Measurements from ENCODE around the gene TMEM63A.
A peak's percentile ranks its signal among the peaks of the same experiment; 100 is the strongest.

The TMEM63A gene

GRCh38 chr1:225834417-225835329 lies 47.5 kb downstream of the TMEM63A start:
- no peak overlapping the region for H3K27ac Mint-ChIP-seq
- H3K36me3 Mint-ChIP-seq (ENCODE audit: insufficient read depth): no peaks in the 10 kb centered on the region
- no peaks in the 10 kb centered on the region for H3K9me3 Mint-ChIP-seq
- no peak for DNase-seq
- no peaks in the 10 kb centered on the region for H3K4me1 Mint-ChIP-seq (ENCODE audit: low read depth in 2 of 2)
- no peaks in the 10 kb centered on the region for H3K27me3 Mint-ChIP-seq
- no peak overlapping the region for H3K4me3 Mint-ChIP-seq
- ATAC-seq (replicated peaks): no peak

- Mint-ChIP-seq H3K27me3 (peaks cover 0 to 11% of the 10 kb centered on the region in 2 donors), H3K36me3 (ENCODE audit: insufficient read depth) (no peaks in the 10 kb centered on the region), H3K27ac (no peak overlapping the region), H3K4me1 (ENCODE audit: low read depth in 2 of 2) (no peaks in the 10 kb centered on the region), H3K9me3 (no peaks in the 10 kb centered on the region), H3K4me3 (no peak overlapping the region)
- DNase-seq: no peak
- ATAC-seq (replicated peaks): no peak
These were observed 51.3 kb downstream of the TMEM63A start for GRCh38 chr1:225830841-225831240.

GRCh38 chr1:225828706-225829345 lies 53.4 kb downstream of the TMEM63A start:
- Mint-ChIP-seq H3K4me3 (no peak overlapping the region), H3K4me1 (ENCODE audit: low read depth in 2 of 2) (no peaks in the 10 kb centered on the region), H3K27me3 (peaks cover 9 to 30% of the 10 kb centered on the region in 2 donors), H3K27ac (peak overlapping the region in 1 of 2 donors; percentile 12), H3K9me3 (no peaks in the 10 kb centered on the region), H3K36me3 (ENCODE audit: insufficient read depth) (peaks cover 3% of the 10 kb centered on the region)
- DNase-seq: no peak
- ATAC-seq (replicated peaks): no peak

- no peaks in the 10 kb centered on the region for H3K4me1 Mint-ChIP-seq (ENCODE audit: low read depth in 2 of 2)
- no peak overlapping the region for H3K4me3 Mint-ChIP-seq
These were observed 55.1 kb downstream of the TMEM63A start for GRCh38 chr1:225827076-225827475.

GRCh38 chr1:225825607-225826007 lies 56.6 kb downstream of the TMEM63A start:
- Mint-ChIP-seq H3K4me1 (ENCODE audit: low read depth in 2 of 2) (no peaks in the 10 kb centered on the region), H3K4me3 (no peak overlapping the region), H3K27me3 (peaks cover 9 to 30% of the 10 kb centered on the region in 2 donors), H3K9me3 (no peaks in the 10 kb centered on the region), H3K36me3 (ENCODE audit: insufficient read depth) (peaks cover 3% of the 10 kb centered on the region), H3K27ac (no peak overlapping the region)
- no peak for ATAC-seq (replicated peaks)
- no peak for DNase-seq

More at GRCh38 chr1:225827076-225827475, 55.1 kb downstream of the TMEM63A start:
- Mint-ChIP-seq H3K36me3 (ENCODE audit: insufficient read depth) (peaks cover 3% of the 10 kb centered on the region), H3K27me3 (peaks cover 9 to 30% of the 10 kb centered on the region in 2 donors), H3K9me3 (no peaks in the 10 kb centered on the region), H3K27ac (no peak overlapping the region)
- DNase-seq: no peak
- ATAC-seq (replicated peaks): no peak

GRCh38 chr1:225825078-225825477 lies 57.1 kb downstream of the TMEM63A start:
- H3K4me3 Mint-ChIP-seq: no peak overlapping the region
- ATAC-seq (replicated peaks) (no peak), DNase-seq (no peak)
- peaks cover 9 to 30% of the 10 kb centered on the region in 2 donors for H3K27me3 Mint-ChIP-seq
- no peak overlapping the region for H3K27ac Mint-ChIP-seq
- no peaks in the 10 kb centered on the region for H3K4me1 Mint-ChIP-seq (ENCODE audit: low read depth in 2 of 2)
- no peaks in the 10 kb centered on the region for H3K9me3 Mint-ChIP-seq
- peaks cover 3% of the 10 kb centered on the region for H3K36me3 Mint-ChIP-seq (ENCODE audit: insufficient read depth)

- Mint-ChIP-seq H3K27me3 (peaks cover 9 to 30% of the 10 kb centered on the region in 2 donors), H3K4me3 (no peak overlapping the region), H3K27ac (no peak overlapping the region), H3K9me3 (no peaks in the 10 kb centered on the region), H3K36me3 (ENCODE audit: insufficient read depth) (peaks cover 3% of the 10 kb centered on the region), H3K4me1 (ENCODE audit: low read depth in 2 of 2) (no peaks in the 10 kb centered on the region)
- ATAC-seq (replicated peaks) (no peak), DNase-seq (no peak)
These were observed 57.6 kb downstream of the TMEM63A start for GRCh38 chr1:225824533-225824941.

GRCh38 chr1:225823811-225824261 lies 58.3 kb downstream of the TMEM63A start:
- no peak for DNase-seq
- Mint-ChIP-seq H3K27me3 (peaks cover 9 to 30% of the 10 kb centered on the region in 2 donors), H3K9me3 (no peaks in the 10 kb centered on the region), H3K36me3 (ENCODE audit: insufficient read depth) (peaks cover 3% of the 10 kb centered on the region), H3K4me1 (ENCODE audit: low read depth in 2 of 2) (no peaks in the 10 kb centered on the region), H3K27ac (no peak overlapping the region), H3K4me3 (no peak overlapping the region)
- no peak for ATAC-seq (replicated peaks)

GRCh38 chr1:225822655-225823403 lies 59.4 kb downstream of the TMEM63A start:
- ATAC-seq (replicated peaks): no peak

GRCh38 chr1:225820522-225821120 lies 61.6 kb downstream of the TMEM63A start:
- DNase-seq: no peak
- Mint-ChIP-seq H3K9me3 (no peaks in the 10 kb centered on the region), H3K27me3 (peaks cover 9 to 16% of the 10 kb centered on the region in 2 donors), H3K36me3 (ENCODE audit: insufficient read depth) (peaks cover 3% of the 10 kb centered on the region), H3K27ac (no peak overlapping the region), H3K4me3 (no peak overlapping the region), H3K4me1 (ENCODE audit: low read depth in 2 of 2) (no peaks in the 10 kb centered on the region)
- no peak for ATAC-seq (replicated peaks)

More at GRCh38 chr1:225822655-225823403, 59.4 kb downstream of the TMEM63A start:
- peaks cover 9 to 30% of the 10 kb centered on the region in 2 donors for H3K27me3 Mint-ChIP-seq
- H3K36me3 Mint-ChIP-seq (ENCODE audit: insufficient read depth): peaks cover 3% of the 10 kb centered on the region
- H3K4me1 Mint-ChIP-seq (ENCODE audit: low read depth in 2 of 2): no peaks in the 10 kb centered on the region
- no peak overlapping the region for H3K4me3 Mint-ChIP-seq
- no peak for DNase-seq
- no peak overlapping the region for H3K27ac Mint-ChIP-seq
- H3K9me3 Mint-ChIP-seq: no peaks in the 10 kb centered on the region

- H3K4me1 Mint-ChIP-seq (ENCODE audit: low read depth in 2 of 2): no peaks in the 10 kb centered on the region
- no peaks in the 10 kb centered on the region for H3K9me3 Mint-ChIP-seq
- DNase-seq: no peak
- H3K27ac Mint-ChIP-seq: no peak overlapping the region
- H3K4me3 Mint-ChIP-seq: no peak overlapping the region
- H3K36me3 Mint-ChIP-seq (ENCODE audit: insufficient read depth): peaks cover 3% of the 10 kb centered on the region
- ATAC-seq (replicated peaks): no peak
- H3K27me3 Mint-ChIP-seq: peaks cover 3 to 6% of the 10 kb centered on the region in 2 donors
These were observed 62.6 kb downstream of the TMEM63A start for GRCh38 chr1:225819346-225820192.

GRCh38 chr1:225818229-225818628 lies 64.0 kb downstream of the TMEM63A start:
- ATAC-seq (replicated peaks) (no peak), DNase-seq (no peak)
- H3K27ac Mint-ChIP-seq: peak overlapping the region in 1 of 2 donors; percentile 10
- H3K27me3 Mint-ChIP-seq: no peaks in the 10 kb centered on the region
- H3K4me1 Mint-ChIP-seq (ENCODE audit: low read depth in 2 of 2): no peaks in the 10 kb centered on the region
- no peak overlapping the region for H3K4me3 Mint-ChIP-seq
- H3K36me3 Mint-ChIP-seq (ENCODE audit: insufficient read depth): no peaks in the 10 kb centered on the region
- no peaks in the 10 kb centered on the region for H3K9me3 Mint-ChIP-seq

All from effector memory CD8-positive, alpha-beta T cell (primary cell).